SK-N-SH treated with all-trans-retinoic acid at 6 μM for 48 hours (cell line): ENCODE measurements around the gene NDRG4.
A peak's percentile ranks its signal among the peaks of the same experiment; 100 is the strongest.

Experiments used
- ATAC-seq: fragments of 200-7000 bp; cut with Tn5 transposase; 3 replicates; pipeline ENCODE4 v1.9.1; 2020; ENCODE audit warnings: mild to moderate bottlenecking, moderate library complexity
- ARNTL ChIP-seq: fragments of 450-650 bp; formaldehyde crosslinking; IDR thresholded peaks from 2 replicates; pipeline ENCODE4 v1.5.0; 2020; ENCODE audit warnings: low read depth, mild to moderate bottlenecking, moderate library complexity, borderline replicate concordance
- BACH2 ChIP-seq: fragments of 250-450 bp; sonication (Bioruptor Pico); IDR thresholded peaks from 2 replicates; pipeline ENCODE4 v1.9.0; 2021; ENCODE audit warnings: mild to moderate bottlenecking, borderline replicate concordance
- CREB5 ChIP-seq: fragments of 250-450 bp; sonication (Bioruptor Pico); IDR thresholded peaks from 2 replicates; pipeline ENCODE4 v1.5.1; 2020; ENCODE audit warnings: low read depth, mild to moderate bottlenecking, moderate library complexity
- CSDC2 ChIP-seq: fragments of 250-450 bp; sonication (Bioruptor Pico); IDR thresholded peaks from 2 replicates; pipeline ENCODE4 v1.5.0; 2020; ENCODE audit warnings: mild to moderate bottlenecking, moderate library complexity
- CSRNP3 ChIP-seq: fragments of 250-450 bp; sonication (Bioruptor Pico); IDR thresholded peaks from 2 replicates; pipeline ENCODE4 v1.5.1; 2021; ENCODE audit warnings: mild to moderate bottlenecking, moderate library complexity
- ESRRG ChIP-seq: fragments of 250-450 bp; sonication (Bioruptor Pico); IDR thresholded peaks from 2 replicates; pipeline ENCODE4 v1.6.1; 2021; ENCODE audit warnings: mild to moderate bottlenecking
- GLIS3 ChIP-seq: fragments of 250-450 bp; sonication (Bioruptor Pico); IDR thresholded peaks from 2 replicates; pipeline ENCODE4 v1.5.0; 2020; ENCODE audit warnings: mild to moderate bottlenecking, moderate library complexity
- ISL1 ChIP-seq: fragments of 250-450 bp; sonication (Bioruptor Pico); IDR thresholded peaks from 2 replicates; pipeline ENCODE4 v2.1.2; 2022; ENCODE audit warnings: mild to moderate bottlenecking, moderate library complexity
- OSR1 ChIP-seq: fragments of 250-450 bp; sonication (Bioruptor Pico); IDR thresholded peaks from 2 replicates; pipeline ENCODE4 v1.8.0; 2022; ENCODE audit warnings: moderate library complexity, mild to moderate bottlenecking, inconsistent platforms
- PATZ1 ChIP-seq: fragments of 250-450 bp; sonication (Bioruptor Pico); IDR thresholded peaks from 2 replicates; pipeline ENCODE4 v1.8.0; 2020; ENCODE audit warnings: mild to moderate bottlenecking, moderate library complexity, borderline replicate concordance
- POU6F1 ChIP-seq: fragments of 250-450 bp; sonication (Bioruptor Pico); IDR thresholded peaks from 2 replicates; pipeline ENCODE4 v1.8.0; 2021; ENCODE audit warnings: low read depth, mild to moderate bottlenecking, moderate library complexity, borderline replicate concordance
- PPARA ChIP-seq: fragments of 250-450 bp; sonication (Bioruptor Pico); IDR thresholded peaks from 2 replicates; pipeline ENCODE4 v1.5.0; 2020; ENCODE audit warnings: mild to moderate bottlenecking, borderline replicate concordance
- RARB ChIP-seq: fragments of 250-450 bp; sonication (Bioruptor Pico); IDR thresholded peaks from 2 replicates; pipeline ENCODE4 v1.8.0; 2021; ENCODE audit warnings: mild to moderate bottlenecking, moderate library complexity
- SNAI2 ChIP-seq: fragments of 250-450 bp; sonication (Bioruptor Pico); IDR thresholded peaks from 2 replicates; pipeline ENCODE4 v1.5.0; 2020; ENCODE audit warnings: mild to moderate bottlenecking, moderate library complexity
- TCF4 ChIP-seq: fragments of 250-450 bp; sonication (Bioruptor Pico); IDR thresholded peaks from 2 replicates; pipeline ENCODE4 v1.8.0; 2021; ENCODE audit warnings: mild to moderate bottlenecking, moderate library complexity, borderline replicate concordance
- TOX ChIP-seq: fragments of 250-450 bp; sonication (Bioruptor Pico); IDR thresholded peaks from 2 replicates; pipeline ENCODE4 v1.8.0; 2021; ENCODE audit warnings: mild to moderate bottlenecking, moderate library complexity, borderline replicate concordance
- ZC3H10 ChIP-seq: fragments of 250-450 bp; sonication (Bioruptor Pico); IDR thresholded peaks from 2 replicates; pipeline ENCODE4 v1.5.1; 2021; ENCODE audit warnings: mild to moderate bottlenecking, moderate library complexity
- ZFP3 ChIP-seq: fragments of 250-450 bp; sonication (Bioruptor Pico); IDR thresholded peaks from 2 replicates; pipeline ENCODE4 v1.5.0; 2020; ENCODE audit warnings: mild to moderate bottlenecking, moderate library complexity
- ZFP30 ChIP-seq: fragments of 450-650 bp; formaldehyde crosslinking; IDR thresholded peaks from 2 replicates; pipeline ENCODE4 v1.5.0; 2022; ENCODE audit warnings: mild to moderate bottlenecking, moderate library complexity
- ZNF70 ChIP-seq: fragments of 450-650 bp; formaldehyde crosslinking; IDR thresholded peaks from 2 replicates; pipeline ENCODE4 v1.5.0; 2020; ENCODE audit warnings: mild to moderate bottlenecking, moderate library complexity
- ZNF8 ChIP-seq: fragments of 450-650 bp; formaldehyde crosslinking; IDR thresholded peaks from 2 replicates; pipeline ENCODE4 v1.5.0; 2020; ENCODE audit warnings: mild to moderate bottlenecking, moderate library complexity
- TF ChIP-seq, protein P1 (sequence below): fragments of 250-450 bp; sonication (Bioruptor Pico); IDR thresholded peaks from 2 replicates; pipeline ENCODE4 v1.5.0; 2020; ENCODE audit warnings: mild to moderate bottlenecking, moderate library complexity

NDRG4 gene

GRCh38 chr16:58458606-58459343, 41.2 kb upstream of the NDRG4 start:
- ATAC-seq = no peak
- TF ChIP-seq CREB5 (CRISPR knock-in tag) = no peak
- no peak for TF ChIP-seq ZFP3 (CRISPR knock-in tag)
- no peak for TF ChIP-seq ZNF8
- TF ChIP-seq ARNTL (CRISPR knock-in tag) = no peak
- no peak for TF ChIP-seq PPARA (CRISPR knock-in tag)
- TF ChIP-seq ZNF70 = no peak
- TF ChIP-seq ESRRG = no peak
- TF ChIP-seq TOX (CRISPR knock-in tag) = no peak
- TF ChIP-seq BACH2 (CRISPR knock-in tag) = no peak
- TF ChIP-seq RARB (CRISPR knock-in tag) = no peak
- no peak for TF ChIP-seq ZFP30
- no peak for TF ChIP-seq ISL1 (CRISPR knock-in tag)
- TF ChIP-seq GLIS3 (CRISPR knock-in tag) = no peak
- no peak for TF ChIP-seq SNAI2
- no peak for TF ChIP-seq CSDC2
- TF ChIP-seq POU6F1 (CRISPR knock-in tag) = no peak
- no peak for TF ChIP-seq PATZ1 (CRISPR knock-in tag)
- no peak for TF ChIP-seq CSRNP3 (CRISPR knock-in tag)

- peak; percentile 27; the same call in 2 of the 3 replicates for ATAC-seq
- TF ChIP-seq ZNF70 = no peak
- TF ChIP-seq ZFP30 = no peak
- TF ChIP-seq CSDC2 = no peak
- TF ChIP-seq TCF4 (CRISPR knock-in tag) = no peak
- TF ChIP-seq GLIS3 (CRISPR knock-in tag) = no peak
- TF ChIP-seq CREB5 (CRISPR knock-in tag) = no peak
- TF ChIP-seq, protein P1, sequence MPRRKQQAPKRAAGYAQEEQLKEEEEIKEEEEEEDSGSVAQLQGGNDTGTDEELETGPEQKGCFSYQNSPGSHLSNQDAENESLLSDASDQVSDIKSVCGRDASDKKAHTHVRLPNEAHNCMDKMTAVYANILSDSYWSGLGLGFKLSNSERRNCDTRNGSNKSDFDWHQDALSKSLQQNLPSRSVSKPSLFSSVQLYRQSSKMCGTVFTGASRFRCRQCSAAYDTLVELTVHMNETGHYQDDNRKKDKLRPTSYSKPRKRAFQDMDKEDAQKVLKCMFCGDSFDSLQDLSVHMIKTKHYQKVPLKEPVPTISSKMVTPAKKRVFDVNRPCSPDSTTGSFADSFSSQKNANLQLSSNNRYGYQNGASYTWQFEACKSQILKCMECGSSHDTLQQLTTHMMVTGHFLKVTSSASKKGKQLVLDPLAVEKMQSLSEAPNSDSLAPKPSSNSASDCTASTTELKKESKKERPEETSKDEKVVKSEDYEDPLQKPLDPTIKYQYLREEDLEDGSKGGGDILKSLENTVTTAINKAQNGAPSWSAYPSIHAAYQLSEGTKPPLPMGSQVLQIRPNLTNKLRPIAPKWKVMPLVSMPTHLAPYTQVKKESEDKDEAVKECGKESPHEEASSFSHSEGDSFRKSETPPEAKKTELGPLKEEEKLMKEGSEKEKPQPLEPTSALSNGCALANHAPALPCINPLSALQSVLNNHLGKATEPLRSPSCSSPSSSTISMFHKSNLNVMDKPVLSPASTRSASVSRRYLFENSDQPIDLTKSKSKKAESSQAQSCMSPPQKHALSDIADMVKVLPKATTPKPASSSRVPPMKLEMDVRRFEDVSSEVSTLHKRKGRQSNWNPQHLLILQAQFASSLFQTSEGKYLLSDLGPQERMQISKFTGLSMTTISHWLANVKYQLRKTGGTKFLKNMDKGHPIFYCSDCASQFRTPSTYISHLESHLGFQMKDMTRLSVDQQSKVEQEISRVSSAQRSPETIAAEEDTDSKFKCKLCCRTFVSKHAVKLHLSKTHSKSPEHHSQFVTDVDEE (CRISPR knock-in tag) = no peak
- no peak for TF ChIP-seq ZNF8
- no peak for TF ChIP-seq TOX (CRISPR knock-in tag)
- no peak for TF ChIP-seq POU6F1 (CRISPR knock-in tag)
- no peak for TF ChIP-seq SNAI2
- TF ChIP-seq BACH2 (CRISPR knock-in tag) = no peak
- no peak for TF ChIP-seq CSRNP3 (CRISPR knock-in tag)
- TF ChIP-seq ARNTL (CRISPR knock-in tag) = no peak
- TF ChIP-seq ZC3H10 (CRISPR knock-in tag) = no peak
- TF ChIP-seq OSR1 (CRISPR knock-in tag) = no peak
- TF ChIP-seq ESRRG = no peak
Measured at GRCh38 chr16:58459344-58460218, 40.4 kb upstream of the NDRG4 start.
